NOMO-1 treated with DMSO at 0.1 percent for 48 hours (cell line): ENCODE measurements around the gene HPSE.
A peak's percentile ranks its signal among the peaks of the same experiment; 100 is the strongest.

ENCODE experiments used
- DNase-seq: peaks from one replicate; lab custom pipeline; 2025; ENCODE audit not compliant: unreplicated experiment; lab: John Stamatoyannopoulos, UW

HPSE gene

GRCh38 chr4:83334425-83335241, at the start of gene HPSE:
TSS of gene HPSE (minus strand) at chr4:83334848. CDS start at chr4:83334782, 66 bp downstream.
- DNase-seq, result peak; percentile 43

GRCh38 chr4:83382850-83383249, 48.2 kb upstream of the HPSE start:
- DNase-seq, result no peak

- no peak for DNase-seq
These were observed 46.5 kb upstream of the HPSE start for GRCh38 chr4:83381173-83381572.

- no peak for DNase-seq
These were observed 43.8 kb upstream of the HPSE start for GRCh38 chr4:83378419-83378818.

GRCh38 chr4:83372931-83373330, 38.3 kb upstream of the HPSE start:
- no peak for DNase-seq

GRCh38 chr4:83371936-83372335, 37.3 kb upstream of the HPSE start:
- no peak for DNase-seq

- DNase-seq, result no peak
These were observed 36.6 kb upstream of the HPSE start for GRCh38 chr4:83371235-83371634.

- no peak for DNase-seq
These were observed 35.9 kb upstream of the HPSE start for GRCh38 chr4:83370640-83370906.

GRCh38 chr4:83369831-83370639, 35.4 kb upstream of the HPSE start:
- peak; percentile 98 for DNase-seq

GRCh38 chr4:83364312-83364711, 29.7 kb upstream of the HPSE start:
- no peak for DNase-seq

- peak; percentile 20 for DNase-seq
These were observed 28.1 kb upstream of the HPSE start for GRCh38 chr4:83362492-83363329.

GRCh38 chr4:83361416-83362103, 26.9 kb upstream of the HPSE start:
- DNase-seq, result no peak

- DNase-seq, result no peak
These were observed 25.4 kb upstream of the HPSE start for GRCh38 chr4:83360018-83360417.

- no peak for DNase-seq
These were observed 23.8 kb upstream of the HPSE start for GRCh38 chr4:83358410-83358809.

GRCh38 chr4:83356899-83357661, 22.4 kb upstream of the HPSE start:
- DNase-seq, result no peak

GRCh38 chr4:83353516-83353915, 18.9 kb upstream of the HPSE start:
- DNase-seq, result no peak

- DNase-seq, result no peak
These were observed 13.4 kb upstream of the HPSE start for GRCh38 chr4:83348074-83348473.

- no peak for DNase-seq
These were observed 7.8 kb upstream of the HPSE start for GRCh38 chr4:83342476-83342875.

GRCh38 chr4:83340692-83341343, 6.2 kb upstream of the HPSE start:
- no peak for DNase-seq

GRCh38 chr4:83339573-83339972, 4.9 kb upstream of the HPSE start:
- no peak for DNase-seq
